Measurements from ENCODE around the gene MAL. TPM values are rescaled to one million over a fixed set of nuclear protein-coding genes. Genes with fewer than 3 reads are reported as not detected.

MAL gene
- total and polyA plus RNA-seq, 8 donors = 0.25 to 1.9 (median 0.81) TPM; not detected in 1

DNA sequence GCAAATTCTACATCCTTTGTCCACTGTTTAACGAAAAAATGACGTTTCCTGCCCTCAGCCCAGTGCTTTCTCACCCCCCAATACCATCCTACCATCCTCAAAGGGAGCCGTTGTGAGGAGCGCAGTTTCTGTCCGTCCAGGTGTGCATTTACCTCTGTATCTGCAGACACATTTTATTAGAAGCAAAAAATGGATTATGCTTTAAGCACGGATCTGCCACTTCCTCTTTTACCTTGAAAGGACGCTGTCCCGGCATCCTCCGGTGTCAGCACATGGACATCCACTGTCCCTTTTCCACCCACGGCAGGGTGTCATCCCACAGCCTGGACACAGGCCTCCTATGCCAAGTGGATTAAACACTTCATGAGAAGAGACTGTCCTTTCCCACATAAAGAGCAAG, 7.2 kb upstream of the MAL start:
- intact Hi-C loops (cut with DNase I) = no loop called here
- no peak for DNase-seq
- H3K4me1 ChIP-seq = no peaks in the 10 kb centered on the region
- FAIRE-seq = no peak
- WGBS, 2 donors = 67 to 73% methylated on average over 10 of the region's 10 CpGs
- TF ChIP-seq, protein P1, sequence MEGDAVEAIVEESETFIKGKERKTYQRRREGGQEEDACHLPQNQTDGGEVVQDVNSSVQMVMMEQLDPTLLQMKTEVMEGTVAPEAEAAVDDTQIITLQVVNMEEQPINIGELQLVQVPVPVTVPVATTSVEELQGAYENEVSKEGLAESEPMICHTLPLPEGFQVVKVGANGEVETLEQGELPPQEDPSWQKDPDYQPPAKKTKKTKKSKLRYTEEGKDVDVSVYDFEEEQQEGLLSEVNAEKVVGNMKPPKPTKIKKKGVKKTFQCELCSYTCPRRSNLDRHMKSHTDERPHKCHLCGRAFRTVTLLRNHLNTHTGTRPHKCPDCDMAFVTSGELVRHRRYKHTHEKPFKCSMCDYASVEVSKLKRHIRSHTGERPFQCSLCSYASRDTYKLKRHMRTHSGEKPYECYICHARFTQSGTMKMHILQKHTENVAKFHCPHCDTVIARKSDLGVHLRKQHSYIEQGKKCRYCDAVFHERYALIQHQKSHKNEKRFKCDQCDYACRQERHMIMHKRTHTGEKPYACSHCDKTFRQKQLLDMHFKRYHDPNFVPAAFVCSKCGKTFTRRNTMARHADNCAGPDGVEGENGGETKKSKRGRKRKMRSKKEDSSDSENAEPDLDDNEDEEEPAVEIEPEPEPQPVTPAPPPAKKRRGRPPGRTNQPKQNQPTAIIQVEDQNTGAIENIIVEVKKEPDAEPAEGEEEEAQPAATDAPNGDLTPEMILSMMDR (IDR thresholded peaks at IDR 0.05) = no peak
- H3K4me3 ChIP-seq = no peak overlapping the region
- no peak overlapping the region for H3K27ac ChIP-seq
- H3K36me3 ChIP-seq = no peaks in the 10 kb centered on the region
- no peaks in the 10 kb centered on the region for H3K9me3 ChIP-seq
- no peaks in the 10 kb centered on the region for H3K27me3 ChIP-seq
- no peak for ATAC-seq

DNA sequence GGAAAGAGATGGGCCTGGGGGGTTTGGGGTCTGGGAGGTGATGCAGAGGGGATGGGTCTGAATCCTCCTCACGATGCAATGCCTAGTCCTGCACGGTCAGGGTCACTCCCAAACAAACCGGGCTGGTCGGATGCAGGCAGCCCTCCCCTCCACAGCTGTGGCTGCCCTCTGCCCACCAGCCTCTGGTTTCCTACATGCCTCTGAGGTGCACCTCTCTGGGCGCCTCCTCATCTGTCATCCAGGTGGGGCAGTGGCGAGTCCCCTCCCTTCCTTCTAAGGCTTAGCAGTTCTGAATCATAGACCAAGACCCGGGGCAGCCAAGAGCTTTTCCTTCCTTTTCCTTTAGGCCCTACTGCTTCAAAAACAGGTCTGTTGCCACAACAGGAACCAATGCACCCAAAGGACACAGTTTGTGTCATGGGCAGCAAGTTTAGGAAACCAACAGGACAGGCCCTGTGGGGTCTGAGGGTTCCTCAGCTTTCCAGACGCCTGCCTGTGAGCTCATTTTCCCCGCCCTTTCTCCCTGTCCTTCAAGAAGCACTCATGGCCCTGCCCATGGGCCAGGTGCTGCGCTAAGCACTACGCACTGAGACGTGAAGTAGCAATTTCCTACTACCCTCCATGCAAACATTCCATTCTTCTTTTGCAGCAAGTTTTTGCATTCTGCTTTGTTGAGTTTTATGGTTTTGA, 6.5 kb upstream of the MAL start:
- Histone ChIP-seq H3K27ac (no peak overlapping the region), H3K4me1 (no peaks in the 10 kb centered on the region), H3K4me3 (no peak overlapping the region), H3K27me3 (no peaks in the 10 kb centered on the region), H3K9me3 (no peaks in the 10 kb centered on the region), H3K36me3 (no peaks in the 10 kb centered on the region)
- WGBS, 2 donors = 75 to 84% methylated on average over 12 of the region's 12 CpGs
- DNase-seq (no peak), FAIRE-seq (no peak), ATAC-seq (no peak)
- intact Hi-C loops (cut with DNase I) = no loop called here
- TF ChIP-seq, protein P1 (IDR thresholded peaks at IDR 0.05) = no peak

DNA sequence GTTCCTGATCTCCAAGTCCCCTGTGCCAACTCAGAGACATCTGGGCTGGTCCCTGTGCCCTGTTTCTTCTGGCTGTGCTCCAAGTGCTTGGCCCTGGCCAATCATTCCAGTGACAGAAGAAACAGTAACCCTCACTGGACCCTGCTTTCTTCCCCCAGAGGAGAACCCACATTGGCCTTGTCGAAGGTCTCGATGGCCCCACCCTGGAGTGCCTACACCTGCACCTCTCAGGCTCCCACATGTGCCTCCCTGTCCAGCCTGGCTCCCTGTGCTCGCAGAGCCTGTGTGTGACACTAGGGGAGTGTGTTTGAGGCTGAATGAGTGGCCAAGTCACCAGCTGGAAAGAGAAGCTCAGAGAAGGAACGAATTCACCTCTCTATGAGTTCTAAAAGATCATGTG, 5.9 kb upstream of the MAL start:
- no peaks in the 10 kb centered on the region for H3K27me3 ChIP-seq
- no peak overlapping the region for H3K27ac ChIP-seq
- TF ChIP-seq, protein P1 (IDR thresholded peaks at IDR 0.05) = no peak
- no peaks in the 10 kb centered on the region for H3K9me3 ChIP-seq
- no peak for ATAC-seq
- no peaks in the 10 kb centered on the region for H3K36me3 ChIP-seq
- no peak for DNase-seq
- FAIRE-seq = no peak
- H3K4me1 ChIP-seq = no peaks in the 10 kb centered on the region
- WGBS, 2 donors = 53 to 64% methylated on average over 4 of the region's 4 CpGs
- H3K4me3 ChIP-seq = no peak overlapping the region
- intact Hi-C loops (cut with DNase I) = no loop called here

DNA sequence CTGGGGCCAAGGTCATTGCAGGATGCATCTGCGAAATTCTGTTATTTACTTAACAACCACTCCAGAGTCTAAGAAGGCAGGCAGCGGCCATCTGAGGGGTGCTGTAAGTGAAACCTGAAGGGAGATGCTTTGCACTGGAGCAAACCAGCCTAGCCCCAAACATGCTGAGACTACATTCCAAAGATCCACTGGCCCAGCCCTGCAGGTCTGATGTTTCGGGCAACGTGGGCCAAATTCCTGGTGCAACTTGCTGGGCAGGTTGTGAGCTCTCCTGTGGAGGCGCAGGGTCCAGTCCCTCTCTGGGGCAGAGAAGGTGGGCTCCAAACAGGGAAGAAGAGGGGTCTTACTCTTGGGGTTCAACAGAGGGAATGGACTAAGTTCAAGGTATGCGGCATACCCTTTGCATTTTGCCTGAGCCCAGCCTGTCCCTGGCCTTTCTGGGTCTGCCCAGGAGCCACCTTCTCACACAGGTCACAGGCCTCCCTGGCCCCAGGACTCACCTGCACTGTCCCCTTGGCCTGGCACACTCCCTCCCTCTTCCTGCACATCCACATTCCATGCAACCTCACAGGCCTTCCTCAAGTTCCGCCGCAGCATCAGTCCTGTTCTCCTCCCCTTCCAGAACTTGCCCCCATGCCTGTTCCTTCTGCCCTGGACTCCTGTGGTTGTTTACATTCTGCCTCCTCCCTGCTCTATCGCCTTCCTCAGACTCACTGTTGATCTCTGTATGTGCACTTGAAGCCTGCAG, 5.1 kb upstream of the MAL start:
- no peak overlapping the region for H3K27ac ChIP-seq
- no peak for FAIRE-seq
- WGBS, 2 donors = 73 to 83% methylated on average over 9 of the region's 9 CpGs

More for the DNA sequence above, 5.1 kb upstream of the MAL start:
- Histone ChIP-seq H3K9me3 (no peaks in the 10 kb centered on the region), H3K36me3 (no peaks in the 10 kb centered on the region), H3K4me3 (no peak overlapping the region), H3K27me3 (peaks cover 0 to 6% (median 2%) of the 10 kb centered on the region in 4 donors), H3K4me1 (peaks cover 0 to under 1% (median 0%) of the 10 kb centered on the region in 3 donors)
- intact Hi-C loops (cut with DNase I) = loop anchor here in 1 of 3 donors (10.0 kb wide), 1 partner anchor 94 kb away; no protein-coding TSS in a partner anchor
- ATAC-seq = no peak
- no peak for DNase-seq
- TF ChIP-seq, protein P1 (IDR thresholded peaks at IDR 0.05) = no peak
